ENCODE results near the gene DFFB. TPM values are rescaled to one million over a fixed set of nuclear protein-coding genes. Genes with fewer than 3 reads are reported as not detected.

DFFB gene
- total and polyA plus RNA-seq, 9 of the 15 experiments (the other 6 are each of a cell fraction or from before 2014, with no cell fraction given) = 2.3 to 15.8 (median 11.5) TPM

DNA sequence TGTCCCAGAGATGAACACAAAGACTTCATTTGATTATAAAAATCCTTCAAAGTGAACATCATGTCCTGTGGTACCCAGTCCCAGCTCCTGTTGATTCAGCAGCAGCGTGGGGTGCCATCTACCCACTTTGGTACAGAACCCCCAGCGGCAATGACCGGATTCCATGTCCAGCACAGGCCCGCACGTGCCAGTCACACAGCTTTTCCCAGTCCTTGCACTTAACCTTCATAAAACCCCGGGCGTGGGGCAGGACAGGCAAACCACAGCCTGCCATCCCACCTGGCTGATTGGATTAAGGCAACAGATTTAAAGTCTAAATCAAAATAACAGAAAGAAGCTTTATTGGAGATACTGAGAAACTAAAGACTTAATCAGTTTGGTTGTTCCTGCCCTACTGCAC, 15.8 kb upstream of the DFFB start:
- intact Hi-C loops (cut with micrococcal nuclease) = no loop called here
- DNase-seq (ENCODE audit: extremely low read depth in 1 of 4, low spot score in 3 of 4) (no peak), ATAC-seq (no peak), FAIRE-seq (no peak)
- Histone ChIP-seq H3K4me2 (ENCODE audit: insufficient read depth, low read length) (no peak overlapping the region), H3K4me1 (replicated peaks in 1 of 2; ENCODE audit: control insufficient read depth in 2 of 2, insufficient read depth in 2 of 2, low read length in 2 of 2) (no peaks in the 10 kb centered on the region), H3K27me3 (ENCODE audit: control insufficient read depth in 2 of 2, insufficient read depth in 2 of 2, low read length in 2 of 2) (no peaks in the 10 kb centered on the region), H3K36me3 (ENCODE audit: control insufficient read depth, insufficient read depth, low read length) (peaks cover 73% of the 10 kb centered on the region), H2AFZ (ENCODE audit: low read depth, low read length) (no peak overlapping the region), H3K79me2 (ENCODE audit: control insufficient read depth, insufficient read depth, low read length) (no peaks in the 10 kb centered on the region), H3K9me3 (replicated peaks; ENCODE audit: control insufficient read depth, insufficient read depth, low read depth, low read length) (no peaks in the 10 kb centered on the region), H3K4me3 (no peak overlapping the region), H4K20me1 (replicated peaks; ENCODE audit: control insufficient read depth, insufficient read depth, low read length) (no peaks in the 10 kb centered on the region), H3K9me1 (ENCODE audit: control insufficient read depth, insufficient read depth, low read length) (no peaks in the 10 kb centered on the region), H3K27ac (ENCODE audit: extremely low read depth, low read depth, low read length) (no peak overlapping the region), H3K9ac (ENCODE audit: insufficient read depth in 1 of 2, low read depth in 2 of 2, low read length in 2 of 2) (no peak overlapping the region)
- ChIA-PET CTCF (ENCODE audit: low intra/inter-chr PET ratio) (no interaction called here), POLR2A (interaction anchor here (0.7 kb wide), 2 partner anchors 10 to 1577 kb away, joined by 3 read pairs; no protein-coding TSS in a partner anchor)
- 98% methylated on average over 7 of the region's 7 CpGs for WGBS (ENCODE audit: insufficient coverage, low coverage, missing lambda C conversion rate)
- in situ Hi-C loops (cut with MboI) = no loop called here
- no peak for TF ChIP-seq NCOA4 (IDR thresholded peaks at IDR 0.05; ENCODE audit: partially characterized antibody)
- no peak for TF ChIP-seq SAFB2 (IDR thresholded peaks at IDR 0.05; ENCODE audit: borderline replicate concordance, low read depth, low read length, severe bottlenecking)
- no peak for TF ChIP-seq FOXM1 (IDR thresholded peaks at IDR 0.05; ENCODE audit: low read depth)
- no peak for TF ChIP-seq FOXM1 (CRISPR knock-in tag; IDR thresholded peaks at IDR 0.05; ENCODE audit: low read depth)
- TF ChIP-seq ZNF431 (CRISPR knock-in tag; IDR thresholded peaks at IDR 0.05) = no peak
- no peak for TF ChIP-seq NFXL1 (CRISPR knock-in tag; IDR thresholded peaks at IDR 0.05)
- TF ChIP-seq TAF1 (IDR thresholded peaks at IDR 0.05; ENCODE audit: control insufficient read depth, extremely low read depth, insufficient read depth, low read length, severe bottlenecking) = no peak
- TF ChIP-seq, protein P1, sequence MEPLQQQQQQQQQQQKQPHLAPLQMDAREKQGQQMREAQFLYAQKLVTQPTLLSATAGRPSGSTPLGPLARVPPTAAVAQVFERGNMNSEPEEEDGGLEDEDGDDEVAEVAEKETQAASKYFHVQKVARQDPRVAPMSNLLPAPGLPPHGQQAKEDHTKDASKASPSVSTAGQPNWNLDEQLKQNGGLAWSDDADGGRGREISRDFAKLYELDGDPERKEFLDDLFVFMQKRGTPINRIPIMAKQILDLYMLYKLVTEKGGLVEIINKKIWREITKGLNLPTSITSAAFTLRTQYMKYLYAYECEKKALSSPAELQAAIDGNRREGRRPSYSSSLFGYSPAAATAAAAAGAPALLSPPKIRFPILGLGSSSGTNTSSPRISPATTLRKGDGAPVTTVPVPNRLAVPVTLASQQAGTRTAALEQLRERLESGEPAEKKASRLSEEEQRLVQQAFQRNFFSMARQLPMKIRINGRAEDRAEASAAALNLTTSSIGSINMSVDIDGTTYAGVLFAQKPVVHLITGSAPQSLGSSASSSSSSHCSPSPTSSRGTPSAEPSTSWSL (CRISPR knock-in tag; IDR thresholded peaks at IDR 0.05; ENCODE audit: borderline replicate concordance) = no peak
- BruUV-seq (replicated peaks) = no TSS peak

Data from K562 (cell line).